Mucosa of rectum (tissue), 2 donors: ENCODE measurements around the gene TEX13B.

ENCODE experiments used
- H3K27ac ChIP-seq, 2 donors: one replicate each; pipeline ENCODE4 v1.7.0; 2013; ENCODE audit warnings: inconsistent platforms in 2 of 2, low read depth in 2 of 2, low read length in 2 of 2
- H3K27me3 ChIP-seq, 2 donors: one replicate each; pipeline ENCODE4 v1.7.0; 2013; ENCODE audit warnings: low read length in 2 of 2; ENCODE audit not compliant: control insufficient read depth in 2 of 2, insufficient read depth in 2 of 2
- H3K36me3 ChIP-seq, 2 donors: one replicate each; pipeline ENCODE4 v1.7.0; 2013; ENCODE audit warnings: low read length in 2 of 2; ENCODE audit not compliant: control insufficient read depth in 2 of 2, insufficient read depth in 2 of 2
- H3K4me1 ChIP-seq, 2 donors: one replicate each; pipeline ENCODE4 v1.7.0; 2013; ENCODE audit warnings: low read length in 2 of 2, mild to moderate bottlenecking in 1 of 2; ENCODE audit not compliant: control insufficient read depth in 2 of 2, insufficient read depth in 2 of 2
- H3K4me3 ChIP-seq, 2 donors: one replicate each; pipeline ENCODE4 v1.7.0; 2013; ENCODE audit warnings: low read length in 2 of 2
- H3K9ac ChIP-seq, 2 donors: one replicate each; pipeline ENCODE4 v1.7.0; 2013; ENCODE audit warnings: low read length in 2 of 2, low read depth in 1 of 2, mild to moderate bottlenecking in 1 of 2
- H3K9me3 ChIP-seq, 2 donors: one replicate each; pipeline ENCODE4 v1.7.0; 2013; ENCODE audit warnings: low read length in 2 of 2; ENCODE audit not compliant: control insufficient read depth in 2 of 2
- donor health status: healthy.
- donor health status: Normal muscosa, but diverticular disease.

Gene TEX13B, protein sequence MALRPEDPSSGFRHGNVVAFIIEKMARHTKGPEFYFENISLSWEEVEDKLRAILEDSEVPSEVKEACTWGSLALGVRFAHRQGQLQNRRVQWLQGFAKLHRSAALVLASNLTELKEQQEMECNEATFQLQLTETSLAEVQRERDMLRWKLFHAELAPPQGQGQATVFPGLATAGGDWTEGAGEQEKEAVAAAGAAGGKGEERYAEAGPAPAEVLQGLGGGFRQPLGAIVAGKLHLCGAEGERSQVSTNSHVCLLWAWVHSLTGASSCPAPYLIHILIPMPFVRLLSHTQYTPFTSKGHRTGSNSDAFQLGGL

DNA sequence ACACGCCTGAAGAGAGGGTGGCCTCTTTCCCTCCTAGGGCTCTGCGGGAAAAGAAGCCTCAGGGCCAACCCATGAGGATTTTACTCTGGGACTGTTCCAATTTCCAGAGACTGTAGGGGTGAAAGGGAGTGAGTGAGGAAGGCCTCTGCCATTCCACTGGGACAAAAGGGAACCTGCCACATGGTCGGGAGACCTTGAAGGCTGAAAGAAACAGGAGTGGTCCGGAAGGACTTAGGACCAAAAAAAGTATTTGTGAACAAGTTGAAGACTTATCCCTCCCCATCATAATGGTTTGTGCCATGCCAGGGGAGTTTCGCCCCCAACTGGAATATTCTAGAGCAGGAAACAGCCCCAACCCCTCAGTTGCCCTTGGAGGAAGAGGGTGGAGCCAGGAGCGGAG is at the start of gene TEX13B:
TEX13B (minus strand) TSS at position 15 of the 400 bp plus-strand sequence. CDS start 243 bp downstream, outside the sequence.
- no peak within 1 kb of the TSS for H3K9ac ChIP-seq
- H3K9me3 ChIP-seq = no peaks in the 10 kb centered on the region
- no peaks in the 10 kb centered on the region for H3K27me3 ChIP-seq
- H3K36me3 ChIP-seq = no peaks in the 10 kb centered on the region
- no peaks in the 10 kb centered on the region for H3K4me1 ChIP-seq
- no peak within 1 kb of the TSS for H3K27ac ChIP-seq
- H3K4me3 ChIP-seq = no peak within 1 kb of the TSS

DNA sequence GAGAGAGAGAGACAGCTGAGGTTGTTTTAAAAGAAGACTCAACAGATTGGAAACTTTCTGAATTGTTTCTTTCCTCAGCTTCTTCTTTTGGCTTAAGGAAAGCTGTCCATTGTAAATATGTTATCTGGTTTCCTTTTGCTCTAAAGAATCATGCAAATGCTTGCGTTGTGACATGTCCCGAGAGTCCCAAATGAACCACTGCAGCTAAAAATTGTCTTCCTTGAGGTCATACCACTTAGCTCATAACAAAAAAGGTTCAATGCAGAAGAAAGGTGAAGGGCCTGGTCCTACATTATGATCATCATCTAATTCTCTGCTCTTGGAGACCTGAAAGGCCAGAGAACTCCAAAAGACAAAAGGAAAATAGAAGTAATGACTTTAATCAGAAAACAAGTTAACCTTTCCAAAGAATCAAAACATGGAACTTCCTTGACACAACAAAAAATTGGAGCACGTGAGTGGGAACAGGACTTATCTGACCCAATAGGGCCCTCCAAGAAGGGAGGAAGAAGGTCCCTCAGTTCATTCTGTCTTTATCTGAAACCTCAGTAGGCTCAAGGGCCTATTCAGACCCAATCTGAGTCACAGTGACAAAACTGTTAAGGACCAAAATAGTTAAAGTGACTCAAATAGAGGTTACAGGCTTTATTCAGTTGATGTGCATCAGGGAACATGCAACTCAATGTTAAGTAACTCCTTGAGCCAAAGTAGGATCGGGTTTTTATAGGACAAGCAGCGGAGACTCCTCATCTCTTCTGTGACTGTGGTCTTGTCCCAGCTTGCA is 48.0 kb upstream of the TEX13B start:
- Histone ChIP-seq H3K9me3 (no peaks in the 10 kb centered on the region), H3K36me3 (no peaks in the 10 kb centered on the region), H3K27ac (no peak overlapping the region), H3K4me3 (no peak overlapping the region), H3K9ac (no peak overlapping the region), H3K27me3 (peaks cover 3 to 6% of the 10 kb centered on the region in 2 donors), H3K4me1 (peaks cover 4 to 18% of the 10 kb centered on the region in 2 donors)

DNA sequence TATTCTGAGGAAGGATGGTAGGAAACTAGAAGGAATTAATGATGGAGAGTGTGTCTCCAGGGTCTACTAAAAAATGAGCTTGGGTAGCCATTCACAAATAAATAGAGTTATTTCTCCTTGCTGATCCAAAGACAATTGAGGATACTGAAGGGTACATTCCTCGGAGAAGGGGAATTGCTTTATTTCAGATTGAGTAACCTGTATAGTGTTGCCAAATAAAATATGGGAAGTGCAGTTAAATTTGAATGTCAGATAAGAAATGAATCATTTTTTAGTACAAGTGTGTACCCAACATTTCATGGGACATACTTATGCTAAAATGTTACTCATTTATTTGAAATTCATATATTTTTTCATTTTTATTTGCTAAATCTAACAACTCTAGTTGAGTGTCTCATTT is 46.7 kb upstream of the TEX13B start:
- Histone ChIP-seq H3K9me3 (no peaks in the 10 kb centered on the region), H3K4me3 (no peak overlapping the region), H3K4me1 (peaks cover 4 to 12% of the 10 kb centered on the region in 2 donors), H3K27me3 (peaks cover 3 to 6% of the 10 kb centered on the region in 2 donors), H3K27ac (no peak overlapping the region), H3K36me3 (no peaks in the 10 kb centered on the region), H3K9ac (no peak overlapping the region)

DNA sequence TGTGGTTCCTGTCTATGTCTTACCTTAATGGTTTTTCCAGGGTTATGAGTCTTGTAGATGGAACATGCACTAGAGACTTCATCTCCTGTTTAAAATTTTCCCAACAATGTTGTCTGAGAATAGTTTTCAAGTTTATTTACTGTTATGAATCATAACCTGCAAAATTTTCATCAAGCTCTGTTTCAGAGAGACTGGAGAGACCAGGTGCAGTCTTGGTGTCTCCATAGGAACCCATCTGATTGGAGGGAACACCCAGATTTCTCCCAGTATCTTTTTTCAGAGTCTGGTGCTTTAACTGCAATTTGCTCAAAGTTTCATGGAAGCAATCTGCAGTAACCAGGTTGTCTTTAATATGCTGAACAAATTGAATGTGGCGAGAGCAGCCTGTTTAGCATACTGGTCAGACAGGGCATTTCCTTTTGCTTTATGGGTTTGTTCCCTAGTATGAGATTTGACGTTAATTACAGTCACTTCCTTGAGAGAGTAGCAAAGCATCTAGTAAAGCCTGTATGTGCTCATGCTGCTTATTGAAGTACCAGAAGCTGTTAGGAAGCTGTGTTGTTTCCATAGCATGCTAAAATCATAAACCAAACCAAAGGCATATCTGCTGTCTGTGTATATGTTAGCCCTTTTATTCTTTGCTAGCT is 43.9 kb upstream of the TEX13B start:
- Histone ChIP-seq H3K27ac (peak overlapping the region; percentile 29 to 41), H3K36me3 (no peaks in the 10 kb centered on the region), H3K9ac (no peak overlapping the region), H3K9me3 (no peaks in the 10 kb centered on the region), H3K4me1 (peaks cover 0 to 2% of the 10 kb centered on the region in 2 donors), H3K4me3 (no peak overlapping the region), H3K27me3 (peaks cover 2 to 3% of the 10 kb centered on the region in 2 donors)

DNA sequence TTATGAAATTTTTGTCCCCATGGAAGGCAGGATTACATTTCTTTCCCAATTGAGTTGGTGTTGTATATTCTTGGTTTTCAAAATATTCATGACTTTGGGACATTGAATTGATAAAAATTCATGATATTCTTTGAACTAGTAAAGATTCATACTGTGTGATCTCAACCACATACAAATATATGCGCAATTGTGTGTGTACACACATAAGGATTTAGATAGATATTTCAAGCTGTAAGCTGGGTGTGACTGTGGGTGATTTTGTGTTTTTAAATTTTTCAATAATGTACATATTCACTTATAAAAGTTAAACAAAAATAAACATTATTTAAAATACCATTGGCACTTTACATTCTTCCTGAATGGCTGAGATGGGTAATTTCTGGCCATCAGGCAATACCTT is 43.2 kb upstream of the TEX13B start:
- Histone ChIP-seq H3K27me3 (peaks cover 2% of the 10 kb centered on the region in 2 donors), H3K27ac (no peak overlapping the region), H3K4me3 (no peak overlapping the region), H3K36me3 (no peaks in the 10 kb centered on the region), H3K4me1 (peaks cover 0 to 2% of the 10 kb centered on the region in 2 donors), H3K9me3 (no peaks in the 10 kb centered on the region), H3K9ac (no peak overlapping the region)

DNA sequence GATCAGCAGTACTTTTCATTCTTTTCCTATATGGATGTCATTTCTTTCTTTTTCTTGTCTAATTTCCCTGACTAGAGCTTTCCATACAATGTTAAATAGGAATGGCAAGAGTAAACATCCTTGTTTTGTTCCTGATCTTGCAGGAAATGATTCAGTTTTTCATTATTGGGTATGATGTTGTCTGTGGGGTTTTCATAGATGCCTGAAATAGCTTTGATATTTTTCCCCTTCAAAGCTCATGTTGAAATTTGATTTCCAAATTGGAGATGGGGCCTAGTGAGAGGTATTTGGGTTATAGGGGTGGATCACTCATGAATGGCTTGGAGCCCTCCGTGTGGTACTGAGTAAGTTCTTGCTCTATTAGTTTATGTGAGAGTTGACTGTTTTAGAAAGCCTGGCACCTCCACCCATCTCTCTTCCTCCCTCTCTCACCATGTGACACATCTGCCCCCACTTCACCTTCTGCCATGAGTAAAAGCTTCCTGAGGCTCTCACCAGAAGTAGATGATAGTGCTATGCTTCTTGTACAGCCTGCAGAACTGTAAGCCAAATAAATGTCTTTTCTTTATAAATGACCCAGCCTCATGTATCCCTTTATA is 40.4 kb upstream of the TEX13B start:
- Histone ChIP-seq H3K4me3 (no peak overlapping the region), H3K36me3 (no peaks in the 10 kb centered on the region)

DNA sequence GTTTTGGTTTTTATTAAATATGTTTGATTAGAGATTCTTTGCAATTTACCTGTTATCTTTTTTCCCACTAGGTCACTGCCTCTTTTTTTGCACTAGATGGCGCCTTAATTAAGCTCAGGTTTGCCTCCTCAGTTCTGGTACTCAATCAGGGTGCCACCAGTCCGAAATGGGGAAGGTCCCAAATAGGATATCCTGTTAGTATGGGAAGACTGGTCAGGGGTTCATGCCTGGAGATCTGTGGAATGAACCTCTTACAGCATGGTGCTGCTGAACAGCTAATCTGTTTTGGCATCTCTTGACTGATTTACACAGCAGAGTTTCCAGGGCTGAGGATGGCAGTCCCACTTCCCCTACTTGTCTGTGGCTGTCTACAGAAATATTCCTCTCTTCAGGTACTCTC is 38.5 kb upstream of the TEX13B start:
- Histone ChIP-seq H3K27ac (no peak overlapping the region), H3K4me3 (no peak overlapping the region), H3K9ac (no peak overlapping the region), H3K4me1 (no peaks in the 10 kb centered on the region), H3K9me3 (no peaks in the 10 kb centered on the region), H3K36me3 (no peaks in the 10 kb centered on the region), H3K27me3 (no peaks in the 10 kb centered on the region)

More for the DNA sequence above, 40.4 kb upstream of the TEX13B start:
- Histone ChIP-seq H3K4me1 (peaks cover 0 to 2% of the 10 kb centered on the region in 2 donors), H3K9ac (no peak overlapping the region), H3K27me3 (peaks cover 0 to 2% of the 10 kb centered on the region in 2 donors), H3K9me3 (no peaks in the 10 kb centered on the region), H3K27ac (no peak overlapping the region)

DNA sequence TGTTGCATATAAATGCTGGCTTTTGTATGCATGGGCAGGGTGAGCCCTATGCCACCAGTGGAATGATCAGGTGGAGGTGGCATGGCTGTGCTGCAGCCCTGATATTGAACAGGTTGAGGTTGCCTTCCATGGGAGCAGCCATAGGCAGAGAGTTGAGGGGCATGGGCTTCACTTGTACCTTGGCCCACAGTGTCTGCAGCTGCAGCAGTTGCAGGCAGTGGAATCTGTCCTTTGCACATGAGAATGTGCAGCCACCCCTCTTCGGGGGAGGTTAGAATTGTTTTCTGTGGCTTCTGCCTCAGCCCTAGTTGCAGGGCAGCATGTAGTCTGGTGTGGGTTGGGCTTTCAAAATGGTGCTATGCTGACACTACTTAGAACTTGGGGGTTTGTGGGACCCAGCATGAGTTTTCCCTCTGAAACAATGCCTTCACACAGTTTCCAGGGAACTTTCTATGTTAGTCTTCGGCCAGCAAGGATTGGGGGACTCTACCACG is 37.3 kb upstream of the TEX13B start:
- Histone ChIP-seq H3K4me3 (no peak overlapping the region), H3K27ac (no peak overlapping the region), H3K9me3 (no peaks in the 10 kb centered on the region), H3K9ac (no peak overlapping the region), H3K36me3 (no peaks in the 10 kb centered on the region), H3K27me3 (no peaks in the 10 kb centered on the region), H3K4me1 (no peaks in the 10 kb centered on the region)

DNA sequence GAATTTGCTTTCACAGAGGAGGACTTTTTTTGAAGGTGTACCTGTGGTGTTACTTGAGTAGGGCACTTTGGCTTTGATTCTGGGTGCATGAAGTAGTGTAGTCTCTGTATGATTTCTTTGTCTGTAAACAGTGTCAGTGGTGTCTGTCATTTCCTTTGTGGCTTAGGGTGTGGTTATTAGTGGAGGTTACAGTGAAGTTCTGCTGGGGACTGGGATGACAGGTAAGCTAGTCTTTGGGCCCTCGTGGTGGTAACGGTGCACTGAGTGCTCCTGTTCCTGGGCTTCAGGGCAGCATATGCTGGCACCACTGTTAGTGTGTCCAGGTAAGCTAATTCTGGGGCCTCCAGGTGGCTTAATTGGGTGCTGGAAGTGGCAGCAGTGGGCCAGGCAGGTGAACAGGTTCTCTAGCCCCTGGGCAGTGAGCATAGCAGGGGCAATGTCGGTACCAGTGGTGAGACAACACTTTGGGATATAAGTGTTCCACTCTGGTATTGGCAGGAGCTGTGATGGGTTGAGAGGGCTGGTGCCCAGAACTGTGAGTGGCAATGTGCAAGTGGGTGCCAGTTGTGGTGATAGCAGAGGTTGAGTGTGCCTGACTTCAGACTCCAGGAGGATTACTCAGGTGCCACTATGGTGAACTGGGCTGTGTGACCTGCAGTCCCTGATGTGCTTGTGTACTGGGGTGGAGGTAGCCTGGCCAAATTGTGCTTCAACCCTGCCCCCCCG is 36.6 kb upstream of the TEX13B start:
- Histone ChIP-seq H3K9me3 (no peaks in the 10 kb centered on the region), H3K27me3 (no peaks in the 10 kb centered on the region), H3K4me3 (no peak overlapping the region), H3K9ac (no peak overlapping the region), H3K27ac (no peak overlapping the region), H3K4me1 (no peaks in the 10 kb centered on the region), H3K36me3 (no peaks in the 10 kb centered on the region)
